ENCODE data around the gene MAPK10. TPM values are rescaled to one million over a fixed set of nuclear protein-coding genes. Genes with fewer than 3 reads are reported as not detected.

Gene MAPK10
- total RNA-seq, 1 donor from 2014 or later, result 2.0 TPM

DNA sequence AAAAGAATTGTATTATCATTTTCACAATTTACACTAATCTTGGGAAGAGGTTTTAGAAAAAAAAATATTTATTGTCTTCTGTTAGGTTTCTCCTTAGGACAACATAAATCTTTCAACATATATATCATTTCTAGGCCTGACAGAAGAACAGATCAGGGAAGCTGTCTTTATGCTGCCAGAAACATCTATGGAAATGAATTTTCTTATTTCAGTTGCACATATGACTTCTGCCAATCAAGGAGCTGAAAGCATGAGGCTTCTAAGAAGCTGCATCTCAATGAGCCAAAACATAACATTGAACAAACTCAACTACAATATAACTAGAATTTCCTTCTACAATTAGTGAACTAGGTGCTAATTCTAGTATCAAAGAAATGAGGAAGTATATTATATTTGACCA lies 258.4 kb downstream of the MAPK10 start:
- Mint-ChIP-seq H3K27ac (ENCODE audit: unreplicated experiment) (no peak overlapping the region), H3K4me1 (ENCODE audit: unreplicated experiment) (no peaks in the 10 kb centered on the region)

DNA sequence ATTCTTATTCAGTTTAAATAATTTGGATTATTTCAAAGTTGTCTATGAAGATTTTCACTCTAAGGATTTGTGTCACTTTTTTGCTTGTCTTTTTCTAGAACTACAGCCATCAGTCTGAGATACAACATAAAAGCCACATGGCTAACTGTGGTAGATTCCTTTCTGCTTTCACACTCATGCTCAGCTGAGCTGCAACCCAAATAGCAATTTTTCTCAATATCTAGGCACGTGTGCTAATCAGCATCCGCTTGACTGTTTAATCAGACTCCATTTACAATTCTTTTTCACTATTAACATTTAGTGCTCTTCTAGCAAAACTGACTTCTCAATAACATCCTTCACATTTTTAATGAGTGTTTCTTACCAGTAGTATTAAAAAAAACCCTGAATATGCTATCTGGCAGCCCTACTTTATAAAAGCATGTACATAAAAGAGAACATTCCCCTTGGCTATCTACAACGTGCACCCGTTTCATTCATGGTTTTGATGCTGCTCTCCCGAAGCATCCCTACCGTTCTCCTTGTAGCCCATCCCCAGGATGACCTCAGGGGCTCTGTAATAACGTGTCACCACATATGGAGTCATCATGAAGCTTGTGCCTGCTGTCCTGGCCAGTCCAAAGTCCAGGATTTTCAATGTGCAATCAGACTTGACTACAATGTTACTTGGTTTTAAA lies 259.2 kb downstream of the MAPK10 start:
- no peaks in the 10 kb centered on the region for H3K36me3 Mint-ChIP-seq (ENCODE audit: low read depth, unreplicated experiment)
- TF ChIP-seq, protein P1, sequence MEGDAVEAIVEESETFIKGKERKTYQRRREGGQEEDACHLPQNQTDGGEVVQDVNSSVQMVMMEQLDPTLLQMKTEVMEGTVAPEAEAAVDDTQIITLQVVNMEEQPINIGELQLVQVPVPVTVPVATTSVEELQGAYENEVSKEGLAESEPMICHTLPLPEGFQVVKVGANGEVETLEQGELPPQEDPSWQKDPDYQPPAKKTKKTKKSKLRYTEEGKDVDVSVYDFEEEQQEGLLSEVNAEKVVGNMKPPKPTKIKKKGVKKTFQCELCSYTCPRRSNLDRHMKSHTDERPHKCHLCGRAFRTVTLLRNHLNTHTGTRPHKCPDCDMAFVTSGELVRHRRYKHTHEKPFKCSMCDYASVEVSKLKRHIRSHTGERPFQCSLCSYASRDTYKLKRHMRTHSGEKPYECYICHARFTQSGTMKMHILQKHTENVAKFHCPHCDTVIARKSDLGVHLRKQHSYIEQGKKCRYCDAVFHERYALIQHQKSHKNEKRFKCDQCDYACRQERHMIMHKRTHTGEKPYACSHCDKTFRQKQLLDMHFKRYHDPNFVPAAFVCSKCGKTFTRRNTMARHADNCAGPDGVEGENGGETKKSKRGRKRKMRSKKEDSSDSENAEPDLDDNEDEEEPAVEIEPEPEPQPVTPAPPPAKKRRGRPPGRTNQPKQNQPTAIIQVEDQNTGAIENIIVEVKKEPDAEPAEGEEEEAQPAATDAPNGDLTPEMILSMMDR (IDR thresholded peaks at IDR 0.05; ENCODE audit: unreplicated experiment), result no peak
- H3K9me3 Mint-ChIP-seq (ENCODE audit: unreplicated experiment), result no peaks in the 10 kb centered on the region
- no peaks in the 10 kb centered on the region for H3K4me1 Mint-ChIP-seq (ENCODE audit: unreplicated experiment)
- no peak overlapping the region for H3K27ac Mint-ChIP-seq (ENCODE audit: unreplicated experiment)
- H3K27me3 Mint-ChIP-seq (ENCODE audit: unreplicated experiment), result no peaks in the 10 kb centered on the region
- no peak overlapping the region for H3K4me3 Mint-ChIP-seq (ENCODE audit: unreplicated experiment)
- no peak for DNase-seq (ENCODE audit: low spot score)

More for the DNA sequence above, 258.4 kb downstream of the MAPK10 start:
- H3K27me3 Mint-ChIP-seq (ENCODE audit: unreplicated experiment), result no peaks in the 10 kb centered on the region
- DNase-seq (ENCODE audit: low spot score), result no peak
- H3K9me3 Mint-ChIP-seq (ENCODE audit: unreplicated experiment), result no peaks in the 10 kb centered on the region
- TF ChIP-seq, protein P1 (IDR thresholded peaks at IDR 0.05; ENCODE audit: unreplicated experiment), result no peak
- no peaks in the 10 kb centered on the region for H3K36me3 Mint-ChIP-seq (ENCODE audit: low read depth, unreplicated experiment)
- no peak overlapping the region for H3K4me3 Mint-ChIP-seq (ENCODE audit: unreplicated experiment)

DNA sequence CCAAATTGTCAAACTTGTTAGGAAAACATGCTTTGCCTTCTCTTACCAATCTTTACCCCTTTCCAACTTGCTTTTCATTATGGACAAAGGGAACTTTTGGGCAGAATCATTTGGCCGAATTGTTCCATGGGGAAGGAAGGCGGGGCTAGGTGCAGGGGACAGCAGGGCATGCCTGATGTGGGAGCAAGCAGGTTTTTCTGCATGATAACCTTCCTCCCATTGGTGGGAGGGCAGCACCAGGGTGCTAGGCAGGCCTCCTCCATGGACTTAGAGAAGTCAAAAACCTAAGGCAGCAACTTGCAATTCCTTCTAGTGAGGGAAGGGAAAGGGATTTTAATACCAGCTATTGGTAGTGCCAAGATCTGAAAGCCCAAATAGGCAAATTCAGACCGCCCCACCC lies 260.5 kb downstream of the MAPK10 start:
- Mint-ChIP-seq H3K9me3 (ENCODE audit: unreplicated experiment) (no peaks in the 10 kb centered on the region), H3K27me3 (ENCODE audit: unreplicated experiment) (no peaks in the 10 kb centered on the region), H3K4me1 (ENCODE audit: unreplicated experiment) (peaks cover 2% of the 10 kb centered on the region), H3K4me3 (ENCODE audit: unreplicated experiment) (no peak overlapping the region), H3K36me3 (ENCODE audit: low read depth, unreplicated experiment) (no peaks in the 10 kb centered on the region), H3K27ac (ENCODE audit: unreplicated experiment) (no peak overlapping the region)
- no peak for DNase-seq (ENCODE audit: low spot score)
- TF ChIP-seq, protein P1 (IDR thresholded peaks at IDR 0.05; ENCODE audit: unreplicated experiment), result no peak

DNA sequence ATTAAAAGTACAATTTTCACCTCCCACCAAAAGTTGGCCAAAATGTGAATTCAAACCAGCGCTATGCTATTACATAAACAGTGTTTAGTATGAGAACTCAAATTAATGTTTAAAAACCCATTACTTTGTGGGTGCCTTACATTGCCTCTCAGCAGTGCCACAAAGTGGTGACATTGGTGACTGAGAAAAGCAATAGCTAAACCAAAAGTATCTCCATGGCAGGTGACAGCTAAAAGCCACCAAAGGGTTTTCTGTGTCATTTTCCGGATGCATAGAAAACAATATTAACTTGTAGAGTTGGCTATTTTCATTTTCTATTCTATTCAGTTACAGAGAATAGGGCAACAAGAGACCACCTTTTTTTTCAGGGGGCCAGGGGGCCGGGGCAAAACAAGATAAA lies 261.2 kb downstream of the MAPK10 start:
- H3K4me1 Mint-ChIP-seq (ENCODE audit: unreplicated experiment), result peaks cover 6% of the 10 kb centered on the region
- no peak overlapping the region for H3K4me3 Mint-ChIP-seq (ENCODE audit: unreplicated experiment)
- H3K27me3 Mint-ChIP-seq (ENCODE audit: unreplicated experiment), result no peaks in the 10 kb centered on the region
- no peak for DNase-seq (ENCODE audit: low spot score)
- TF ChIP-seq, protein P1 (IDR thresholded peaks at IDR 0.05; ENCODE audit: unreplicated experiment), result no peak
- H3K9me3 Mint-ChIP-seq (ENCODE audit: unreplicated experiment), result no peaks in the 10 kb centered on the region
- H3K36me3 Mint-ChIP-seq (ENCODE audit: low read depth, unreplicated experiment), result no peaks in the 10 kb centered on the region
- no peak overlapping the region for H3K27ac Mint-ChIP-seq (ENCODE audit: unreplicated experiment)

DNA sequence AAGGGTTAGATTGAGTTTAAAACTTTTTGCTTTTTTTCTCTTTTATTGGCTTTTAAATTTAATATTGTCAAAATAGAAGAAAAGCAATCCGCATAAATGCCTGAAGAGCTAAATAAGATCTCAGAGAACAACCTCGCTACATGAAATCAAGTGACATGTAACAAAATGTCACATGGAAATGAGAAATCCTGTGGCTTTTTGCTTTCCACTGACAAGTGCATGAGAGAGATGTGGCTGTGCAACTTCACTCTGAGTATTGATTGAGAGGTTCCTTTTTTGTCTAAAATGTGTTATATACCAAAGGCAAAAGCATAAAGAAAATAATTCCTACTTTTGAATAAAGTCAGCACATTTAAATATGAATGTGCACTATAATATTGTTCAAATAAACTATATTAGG lies 263.5 kb downstream of the MAPK10 start:
- TF ChIP-seq, protein P1 (IDR thresholded peaks at IDR 0.05; ENCODE audit: unreplicated experiment), result no peak
- no peak for DNase-seq (ENCODE audit: low spot score)
- Mint-ChIP-seq H3K36me3 (ENCODE audit: low read depth, unreplicated experiment) (no peaks in the 10 kb centered on the region), H3K4me1 (ENCODE audit: unreplicated experiment) (peaks cover 6% of the 10 kb centered on the region), H3K27me3 (ENCODE audit: unreplicated experiment) (no peaks in the 10 kb centered on the region), H3K27ac (ENCODE audit: unreplicated experiment) (no peak overlapping the region), H3K4me3 (ENCODE audit: unreplicated experiment) (no peak overlapping the region), H3K9me3 (ENCODE audit: unreplicated experiment) (no peaks in the 10 kb centered on the region)
